Heart left ventricle (tissue), 16 donors: Measurements from ENCODE around the gene C12orf56. TPM values are rescaled to one million over a fixed set of nuclear protein-coding genes. Genes with fewer than 3 reads are reported as not detected.

Experiments
- ATAC-seq, 4 donors: fragments of 200-7000 bp; cut with Tn5 transposase; one replicate each; pipeline ENCODE4 v1.9.1; 2020 to 2022; ENCODE audit warnings: moderate library complexity in 4 of 4, mild to moderate bottlenecking in 3 of 4, moderate number of reproducible peaks in 1 of 4
- DNase-seq, 5 donors: peaks; one replicate each; pipeline ENCODE4 v3.0.0-alpha.2; 2020
- H3K27ac ChIP-seq, 12 donors: fragments of 200-600 bp; sonication (generic) in 4 of 12; one replicate each; pipeline versions ENCODE4 v1.5.0 to v1.8.0; 2016 to 2022; ENCODE audit warnings: mild to moderate bottlenecking in 2 of 12
- H3K27me3 ChIP-seq, 9 donors: fragments of 200-600 bp; sonication (generic) in 2 of 9; one replicate each; pipeline versions ENCODE4 v1.5.1 to v1.8.0; 2016 to 2022; ENCODE audit warnings: mild to moderate bottlenecking in 3 of 9
- H3K36me3 ChIP-seq, 9 donors: fragments of 200-600 bp; sonication (generic) in 2 of 9; one replicate each; pipeline versions ENCODE4 v1.5.0 to v1.8.0; 2018 to 2022; ENCODE audit warnings: mild to moderate bottlenecking in 2 of 9
- H3K4me1 ChIP-seq, 12 donors: fragments of 200-600 bp; sonication (generic) in 4 of 12; one replicate each; pipeline versions ENCODE4 v1.5.0 to v1.8.0; 2016 to 2022; ENCODE audit warnings: mild to moderate bottlenecking in 3 of 12
- H3K4me3 ChIP-seq, 12 donors: fragments of 200-600 bp; sonication (generic) in 4 of 12; one replicate each; pipeline versions ENCODE4 v1.5.0 to v1.8.0; 2017 to 2022; ENCODE audit warnings: mild to moderate bottlenecking in 9 of 12, moderate library complexity in 4 of 12
- H3K9me3 ChIP-seq, 12 donors: fragments of 200-600 bp; sonication (generic) in 4 of 12; one replicate each; pipeline versions ENCODE4 v1.5.0 to v1.8.0; 2016 to 2022; ENCODE audit warnings: mild to moderate bottlenecking in 1 of 12
- CTCF ChIP-seq, 12 donors: fragments of 200-600 bp; sonication (generic) in 4 of 12; IDR thresholded peaks; one replicate each; pipeline versions ENCODE4 v1.5.0 to v1.8.0; 2018 to 2022; ENCODE audit warnings: antibody characterized with exemption in 12 of 12, mild to moderate bottlenecking in 5 of 12
- POLR2A ChIP-seq, 2 donors: fragments of 450-650 bp; IDR thresholded peaks; one replicate each; pipeline ENCODE4 v1.6.1; 2017; ENCODE audit warnings: antibody characterized with exemption in 2 of 2, mild to moderate bottlenecking in 2 of 2, moderate library complexity in 2 of 2
- WGBS, 4 donors: extraction: QIAGEN DNeasy Blood & Tissue Kit in 2 of 4; methylation state at CpG; one replicate each; pipeline versions ENCODE4 v1.1.5 to v1.1.7; 2013 to 2018; 5-methylcytosine and 5-hydroxymethylcytosine counted together
- intact Hi-C, 10 donors: fragments of 100-400 bp; cut with DNase I; formaldehyde crosslinking; loops; one replicate each; pipeline versions ENCODE4 v1.11.1 to v1.14.2; 2022
- polyA plus RNA-seq, 2 donors: library from polyadenylated mRNA; stranded (reverse); fragments of 200-250 nt; gene quantifications; one replicate each; pipeline ENCODE4 v1.2.3, GENCODE V29; 2013
- total RNA-seq, 9 donors: library from RNA; depleted of rRNA in 2 of 9; stranded (reverse); fragments of >200 nt in 2 of 9; fragmentation: NEBNext Ultra II Directional in 3 of 9; extraction: Animal tissue kit (Norgen Biotek cat#: 25700) in 3 of 9; gene quantifications; one replicate each; pipeline versions ENCODE4 v1.1.0 to v1.2.4, GENCODE V29; 2016 to 2023
- donor health status: ischemic (EF 13 %, LVEDD 7.1; RV severe dilation, severe dysfunction).
- donor health status: healthy with polysubstance abuse.
- donor health status: DM: no; HTN: yes; CAD: no.
- donor health status: DM: no; HTN: no; CAD: no.
- donor health status: ischemic (EF 25% LVEDD 6.9; RV normal size, moderate dysfunction).
- donor health status: ischemic (EF 25% LVEDD 5.7; RV mildly dilated, moderate dysfunction).
- donor health status: healthy.
- donor health status: DM: yes; HTN: yes; CAD: no.
- donor health status: ischemic (EF 35%, LVEDD 5.7; RV mildly dilated, moderate dysfunction).
- donor health status: nonischemic (EF 11% LVEDD 7.7; RV severe dilation, severe dysfunction).
- donor health status: DM: yes; HTN: yes; CAD: no.
- donor health status: PGD.
- donor health status: ischemic (EF 29% LVEDD 5.4; RV normal size, mild dysfunction).
- donor health status: nonischemic (EF 23%, LVEDD 6.1; RV moderate dilation, normal function).

Gene C12orf56
- total and polyA plus RNA-seq, 11 donors: not detected

- Histone ChIP-seq H3K4me3 (no peak overlapping the region), H3K9me3 (no peaks in the 10 kb centered on the region), H3K36me3 (no peaks in the 10 kb centered on the region), H3K4me1 (peaks cover 0 to 15% (median 7%) of the 10 kb centered on the region in 12 donors), H3K27ac (no peak overlapping the region), H3K27me3 (no peaks in the 10 kb centered on the region)
- no peak for TF ChIP-seq POLR2A (IDR thresholded peaks at IDR 0.05)
- no peak for TF ChIP-seq CTCF (IDR thresholded peaks at IDR 0.05)
- no peak for DNase-seq
- WGBS, 4 donors: 15 to 45% (median 18%) methylated on average over 2 of the region's 2 CpGs
- intact Hi-C loops: no loop called here
- ATAC-seq: no peak
Measured at GRCh38 chr12:64225626-64226025, 164.9 kb downstream of the C12orf56 start.

- ATAC-seq (peak; percentile 99 to 100 (median 99)), DNase-seq (peak; percentile 92 to 97 (median 94))
- H3K9me3 ChIP-seq: no peaks in the 10 kb centered on the region
- TF ChIP-seq POLR2A (IDR thresholded peaks at IDR 0.05): peak in 1 of 2 donors; percentile 72
- no peak for TF ChIP-seq CTCF (IDR thresholded peaks at IDR 0.05)
- H3K27me3 ChIP-seq: no peaks in the 10 kb centered on the region
- 0 to 1% (median 0%) methylated on average over 28 to 56 of the region's 56 CpGs for WGBS, 4 donors
- H3K4me1 ChIP-seq: peaks cover 0 to 31% (median 7%) of the 10 kb centered on the region in 12 donors
- intact Hi-C loops: no loop called here
- peak within 1 kb of the TSS; percentile 62 to 95 (median 81) for H3K4me3 ChIP-seq
- H3K27ac ChIP-seq: peak within 1 kb of the TSS; percentile 70 to 94 (median 88)
- no peaks in the 10 kb centered on the region for H3K36me3 ChIP-seq
Measured at GRCh38 chr12:64222009-64222765, 168.4 kb downstream of the C12orf56 start, which contains the start of gene KICS2. Gene KICS2, minus strand, starts transcription at chr12:64222296. Its CDS starts 59 bp downstream, at chr12:64222237.

GRCh38 chr12:64221651-64222008 is 168.9 kb downstream of the C12orf56 start:
- H3K4me3 ChIP-seq: peak overlapping the region; percentile 62 to 95 (median 81)
- H3K4me1 ChIP-seq: peaks cover 0 to 31% (median 7%) of the 10 kb centered on the region in 12 donors
- H3K27ac ChIP-seq: peak overlapping the region; percentile 70 to 94 (median 88)
- no peaks in the 10 kb centered on the region for H3K9me3 ChIP-seq
- ATAC-seq (peak; percentile 73 to 91 (median 87)), DNase-seq (peak; percentile 81 to 91 (median 87))
- H3K36me3 ChIP-seq: no peaks in the 10 kb centered on the region
- intact Hi-C loops: no loop called here
- TF ChIP-seq POLR2A (IDR thresholded peaks at IDR 0.05): no peak
- TF ChIP-seq CTCF (IDR thresholded peaks at IDR 0.05): no peak
- no peaks in the 10 kb centered on the region for H3K27me3 ChIP-seq
- 0 to 2% (median 0%) methylated on average over 15 to 16 of the region's 16 CpGs for WGBS, 4 donors

- Histone ChIP-seq H3K36me3 (peaks cover 0 to 5% (median 0%) of the 10 kb centered on the region in 9 donors), H3K4me3 (no peak overlapping the region), H3K4me1 (peaks cover 0 to 31% (median 7%) of the 10 kb centered on the region in 12 donors), H3K9me3 (no peaks in the 10 kb centered on the region), H3K27me3 (no peaks in the 10 kb centered on the region), H3K27ac (no peak overlapping the region)
- WGBS, 4 donors: 92 to 97% (median 96%) methylated on average over 3 of the region's 3 CpGs
- TF ChIP-seq POLR2A (IDR thresholded peaks at IDR 0.05) (no peak), CTCF (IDR thresholded peaks at IDR 0.05) (no peak)
- intact Hi-C loops: no loop called here
- ATAC-seq (no peak), DNase-seq (no peak)
Measured at GRCh38 chr12:64220046-64220445, 170.5 kb downstream of the C12orf56 start.
